NCI-H2107 treated with DMSO at 0.1 percent for 48 hours (cell line): ENCODE data around the gene GPD2.
A peak's percentile ranks its signal among the peaks of the same experiment; 100 is the strongest.
"Not testable (repeated sequence)": the region's sequence is repeated elsewhere in the genome, so short reads cannot be mapped to it uniquely, and the experiment has no call there.

ENCODE experiments used
- DNase-seq: peaks from one replicate; lab custom pipeline; 2025; ENCODE audit not compliant: unreplicated experiment; lab: John Stamatoyannopoulos, UW

GPD2 gene

GRCh38 chr2:156522864-156523440 lies 86.8 kb downstream of the GPD2 start:
- DNase-seq = no peak

GRCh38 chr2:156526950-156527636 lies 90.9 kb downstream of the GPD2 start:
- DNase-seq = no peak

GRCh38 chr2:156528583-156528982 lies 92.4 kb downstream of the GPD2 start:
- not testable (repeated sequence) for DNase-seq

- DNase-seq = no peak
Observed at GRCh38 chr2:156532989-156533388, 96.8 kb downstream of the GPD2 start.

GRCh38 chr2:156536534-156536933 lies 100.4 kb downstream of the GPD2 start:
- DNase-seq = no peak

GRCh38 chr2:156537141-156537540 lies 101.0 kb downstream of the GPD2 start:
- DNase-seq = no peak

- DNase-seq = no peak
Observed at GRCh38 chr2:156538083-156538504, 101.9 kb downstream of the GPD2 start.

- no peak for DNase-seq
Observed at GRCh38 chr2:156539086-156539860, 103.1 kb downstream of the GPD2 start.

GRCh38 chr2:156540706-156541105 lies 104.5 kb downstream of the GPD2 start:
- DNase-seq = no peak

- no peak for DNase-seq
Observed at GRCh38 chr2:156541229-156541628, 105.0 kb downstream of the GPD2 start.

- DNase-seq = no peak
Observed at GRCh38 chr2:156541706-156542105, 105.5 kb downstream of the GPD2 start.

- no peak for DNase-seq
Observed at GRCh38 chr2:156548413-156548812, 112.2 kb downstream of the GPD2 start.

- DNase-seq = no peak
Observed at GRCh38 chr2:156553714-156554442, 117.7 kb downstream of the GPD2 start.

- no peak for DNase-seq
Observed at GRCh38 chr2:156561326-156561725, 125.1 kb downstream of the GPD2 start.

- DNase-seq = peak; percentile 73
Observed at GRCh38 chr2:156562124-156562523, 125.9 kb downstream of the GPD2 start.

- DNase-seq = no peak
Observed at GRCh38 chr2:156563994-156564753, 128.0 kb downstream of the GPD2 start.

- DNase-seq = no peak
Observed at GRCh38 chr2:156565066-156565710, 129.0 kb downstream of the GPD2 start.

- DNase-seq = no peak
Observed at GRCh38 chr2:156573710-156574109, 137.5 kb downstream of the GPD2 start.

GRCh38 chr2:156574112-156574511 lies 137.9 kb downstream of the GPD2 start:
- DNase-seq = no peak

- no peak for DNase-seq
Observed at GRCh38 chr2:156576005-156576404, 139.8 kb downstream of the GPD2 start.
